ENCODE results near the gene NT5C3A. TPM values are rescaled to one million over a fixed set of nuclear protein-coding genes. Genes with fewer than 3 reads are reported as not detected.

The NT5C3A gene
- total and polyA plus RNA-seq, 9 of the 15 experiments (the other 6 are each of a cell fraction or from before 2014, with no cell fraction given) = 18.6 to 60.1 (median 40.0) TPM

GRCh38 chr7:33109005-33109757 is 46.6 kb upstream of the NT5C3A start, which contains the start of gene RP9 (continued):
- TF ChIP-seq MECOM (CRISPR knock-in tag; IDR thresholded peaks at IDR 0.05) (no peak), PREB (CRISPR knock-in tag; IDR thresholded peaks at IDR 0.05) (no peak), HEY1 (CRISPR knock-in tag; IDR thresholded peaks at IDR 0.05; ENCODE audit: borderline replicate concordance) (no peak), RBM14 (IDR thresholded peaks at IDR 0.05; ENCODE audit: borderline replicate concordance, insufficient read depth, low read depth, low read length) (no peak), ATF1 (CRISPR knock-in tag; IDR thresholded peaks at IDR 0.05) (no peak), ATF1 (tag; IDR thresholded peaks at IDR 0.05) (no peak), GTF2E2 (tag; IDR thresholded peaks at IDR 0.05) (no peak), ESRRB (CRISPR knock-in tag; IDR thresholded peaks at IDR 0.05; ENCODE audit: borderline replicate concordance) (no peak), E2F4 (CRISPR knock-in tag; IDR thresholded peaks at IDR 0.05; ENCODE audit: low read depth) (no peak), FOXA3 (CRISPR knock-in tag; conservative IDR thresholded peaks at IDR 0.05 in 1 of 2, IDR thresholded peaks at IDR 0.05 in 1 of 2) (no peak), TFAM (CRISPR knock-in tag; conservative IDR thresholded peaks at IDR 0.05) (no peak), KLF6 (CRISPR knock-in tag; IDR thresholded peaks at IDR 0.05; ENCODE audit: borderline replicate concordance) (no peak), HDGF (IDR thresholded peaks at IDR 0.05) (no peak), FOXJ2 (tag; IDR thresholded peaks at IDR 0.05) (no peak), YY1 (IDR thresholded peaks at IDR 0.05; ENCODE audit: borderline replicate concordance in 1 of 3, control insufficient read depth in 1 of 3, extremely low read depth in 1 of 3, insufficient read depth in 3 of 3, insufficient read length in 1 of 3, insufficient replicate concordance in 2 of 3, low read depth in 1 of 3, low read length in 2 of 3) (peak in 2 of 3 experiments; percentile 74 to 81), CHCHD3 (CRISPR knock-in tag; IDR thresholded peaks at IDR 0.05) (no peak), MITF (IDR thresholded peaks at IDR 0.05) (no peak)
- TF ChIP-seq, protein P1, sequence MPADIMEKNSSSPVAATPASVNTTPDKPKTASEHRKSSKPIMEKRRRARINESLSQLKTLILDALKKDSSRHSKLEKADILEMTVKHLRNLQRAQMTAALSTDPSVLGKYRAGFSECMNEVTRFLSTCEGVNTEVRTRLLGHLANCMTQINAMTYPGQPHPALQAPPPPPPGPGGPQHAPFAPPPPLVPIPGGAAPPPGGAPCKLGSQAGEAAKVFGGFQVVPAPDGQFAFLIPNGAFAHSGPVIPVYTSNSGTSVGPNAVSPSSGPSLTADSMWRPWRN (IDR thresholded peaks at IDR 0.05; ENCODE audit: low read depth) = no peak
- TF ChIP-seq, protein P2, sequence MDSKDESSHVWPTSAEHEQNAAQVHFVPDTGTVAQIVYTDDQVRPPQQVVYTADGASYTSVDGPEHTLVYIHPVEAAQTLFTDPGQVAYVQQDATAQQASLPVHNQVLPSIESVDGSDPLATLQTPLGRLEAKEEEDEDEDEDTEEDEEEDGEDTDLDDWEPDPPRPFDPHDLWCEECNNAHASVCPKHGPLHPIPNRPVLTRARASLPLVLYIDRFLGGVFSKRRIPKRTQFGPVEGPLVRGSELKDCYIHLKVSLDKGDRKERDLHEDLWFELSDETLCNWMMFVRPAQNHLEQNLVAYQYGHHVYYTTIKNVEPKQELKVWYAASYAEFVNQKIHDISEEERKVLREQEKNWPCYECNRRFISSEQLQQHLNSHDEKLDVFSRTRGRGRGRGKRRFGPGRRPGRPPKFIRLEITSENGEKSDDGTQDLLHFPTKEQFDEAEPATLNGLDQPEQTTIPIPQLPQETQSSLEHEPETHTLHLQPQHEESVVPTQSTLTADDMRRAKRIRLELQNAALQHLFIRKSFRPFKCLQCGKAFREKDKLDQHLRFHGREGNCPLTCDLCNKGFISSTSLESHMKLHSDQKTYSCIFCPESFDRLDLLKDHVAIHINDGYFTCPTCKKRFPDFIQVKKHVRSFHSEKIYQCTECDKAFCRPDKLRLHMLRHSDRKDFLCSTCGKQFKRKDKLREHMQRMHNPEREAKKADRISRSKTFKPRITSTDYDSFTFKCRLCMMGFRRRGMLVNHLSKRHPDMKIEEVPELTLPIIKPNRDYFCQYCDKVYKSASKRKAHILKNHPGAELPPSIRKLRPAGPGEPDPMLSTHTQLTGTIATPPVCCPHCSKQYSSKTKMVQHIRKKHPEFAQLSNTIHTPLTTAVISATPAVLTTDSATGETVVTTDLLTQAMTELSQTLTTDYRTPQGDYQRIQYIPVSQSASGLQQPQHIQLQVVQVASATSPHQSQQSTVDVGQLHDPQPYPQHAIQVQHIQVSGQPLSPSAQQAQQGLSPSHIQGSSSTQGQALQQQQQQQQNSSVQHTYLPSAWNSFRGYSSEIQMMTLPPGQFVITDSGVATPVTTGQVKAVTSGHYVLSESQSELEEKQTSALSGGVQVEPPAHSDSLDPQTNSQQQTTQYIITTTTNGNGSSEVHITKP (IDR thresholded peaks at IDR 0.05; ENCODE audit: partially characterized antibody) = no peak
